ENCODE results near the gene GPR87. TPM values are rescaled to one million over a fixed set of nuclear protein-coding genes. Genes with fewer than 3 reads are reported as not detected.
A peak's percentile ranks its signal among the peaks of the same experiment; 100 is the strongest.

The GPR87 gene, protein sequence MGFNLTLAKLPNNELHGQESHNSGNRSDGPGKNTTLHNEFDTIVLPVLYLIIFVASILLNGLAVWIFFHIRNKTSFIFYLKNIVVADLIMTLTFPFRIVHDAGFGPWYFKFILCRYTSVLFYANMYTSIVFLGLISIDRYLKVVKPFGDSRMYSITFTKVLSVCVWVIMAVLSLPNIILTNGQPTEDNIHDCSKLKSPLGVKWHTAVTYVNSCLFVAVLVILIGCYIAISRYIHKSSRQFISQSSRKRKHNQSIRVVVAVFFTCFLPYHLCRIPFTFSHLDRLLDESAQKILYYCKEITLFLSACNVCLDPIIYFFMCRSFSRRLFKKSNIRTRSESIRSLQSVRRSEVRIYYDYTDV
- not detected for polyA plus RNA-seq (ENCODE audit: insufficient read depth in 1 of 5, insufficient read length in 5 of 5, low replicate concordance in 1 of 5)
- long read RNA-seq, donor 1: 0 reads
- long read RNA-seq, donor 2: 0 reads
- long read RNA-seq, donor 3: 0 reads
- long read RNA-seq, donor 4: 0 reads
- long read RNA-seq, donor 5: 0 reads
- long read RNA-seq, donor 6: 0 reads
- long read RNA-seq, donor 7: 0 reads
- long read RNA-seq, donor 8: 0 reads

DNA sequence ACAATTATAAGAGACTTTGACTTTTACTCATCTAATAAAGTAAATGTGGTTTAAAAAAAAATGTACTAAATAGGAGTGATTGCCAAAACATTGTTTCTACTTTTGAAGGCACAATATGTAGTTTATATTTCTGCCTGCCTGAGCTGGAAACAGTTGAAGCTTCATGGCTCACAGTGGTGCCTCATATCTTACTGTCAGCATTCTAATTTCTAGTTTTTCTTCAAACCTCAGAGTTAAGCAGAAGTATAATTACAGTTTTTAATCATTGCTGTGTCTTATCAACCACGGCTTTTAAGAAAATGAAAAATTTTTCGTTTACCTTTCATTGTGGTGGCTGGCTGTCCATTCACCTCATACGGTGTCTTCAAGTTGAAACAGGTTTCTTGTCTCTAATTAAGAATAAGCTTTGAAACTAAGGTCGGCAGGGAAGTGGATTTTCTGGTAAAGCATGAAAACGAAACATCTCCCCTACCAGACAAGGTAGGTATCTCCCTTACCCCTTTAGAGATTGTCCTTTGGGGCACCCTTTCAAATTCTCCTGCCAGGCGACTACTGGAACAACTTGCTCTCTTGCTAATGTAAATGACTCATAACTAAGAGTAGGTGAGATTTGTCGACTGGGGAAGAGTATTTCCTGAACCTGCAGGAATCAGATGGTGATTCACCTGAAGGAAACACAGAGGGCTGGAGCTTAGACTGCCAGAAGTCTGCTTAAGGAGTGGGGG lies at the start of gene GPR87:
TSS of gene GPR87 (minus strand) at position 554 of the 725 bp plus-strand sequence. CDS start 16,720 bp downstream, outside the sequence.
- no peak for DNase-seq

DNA sequence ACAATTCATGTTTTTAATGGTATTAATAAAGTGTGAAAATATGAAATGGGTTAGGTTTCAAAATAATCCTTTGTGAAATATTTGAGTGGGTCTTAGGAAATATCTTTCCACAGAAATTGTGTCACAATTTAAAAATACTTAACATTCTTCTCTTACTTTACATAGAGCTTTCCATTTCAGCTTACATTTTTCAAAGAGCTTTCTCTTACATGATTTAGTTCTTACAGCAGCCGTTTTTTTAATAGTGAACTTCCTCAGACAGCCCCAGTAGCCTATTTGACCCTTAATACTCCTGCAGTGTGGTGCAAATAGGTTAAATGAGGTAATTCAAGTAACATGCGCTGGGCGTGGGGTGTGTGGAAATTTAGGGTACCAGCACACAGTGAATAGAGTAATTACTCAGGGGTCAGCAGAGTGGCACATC lies 46.1 kb upstream of the GPR87 start:
- peak in 1 of 2 donors; percentile 14 for DNase-seq

DNA sequence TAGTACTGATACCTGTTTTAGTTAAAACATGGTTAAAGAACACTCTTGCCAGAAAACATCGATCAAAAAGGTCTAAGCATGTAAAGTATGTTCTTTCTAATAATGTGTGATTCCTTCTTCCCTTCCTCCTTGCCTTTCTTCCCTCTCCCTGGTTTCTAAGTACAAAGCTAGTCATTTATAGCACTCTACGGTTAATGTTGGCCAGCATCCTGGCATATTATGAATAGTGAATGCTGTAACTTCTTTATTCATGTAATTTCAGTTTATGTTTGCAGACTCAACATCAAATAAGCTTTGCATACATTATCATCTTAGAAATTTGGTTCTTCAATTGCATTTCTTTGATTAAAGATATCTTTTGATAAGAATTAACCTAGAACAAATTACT lies 40.8 kb upstream of the GPR87 start:
- DNase-seq: no peak

DNA sequence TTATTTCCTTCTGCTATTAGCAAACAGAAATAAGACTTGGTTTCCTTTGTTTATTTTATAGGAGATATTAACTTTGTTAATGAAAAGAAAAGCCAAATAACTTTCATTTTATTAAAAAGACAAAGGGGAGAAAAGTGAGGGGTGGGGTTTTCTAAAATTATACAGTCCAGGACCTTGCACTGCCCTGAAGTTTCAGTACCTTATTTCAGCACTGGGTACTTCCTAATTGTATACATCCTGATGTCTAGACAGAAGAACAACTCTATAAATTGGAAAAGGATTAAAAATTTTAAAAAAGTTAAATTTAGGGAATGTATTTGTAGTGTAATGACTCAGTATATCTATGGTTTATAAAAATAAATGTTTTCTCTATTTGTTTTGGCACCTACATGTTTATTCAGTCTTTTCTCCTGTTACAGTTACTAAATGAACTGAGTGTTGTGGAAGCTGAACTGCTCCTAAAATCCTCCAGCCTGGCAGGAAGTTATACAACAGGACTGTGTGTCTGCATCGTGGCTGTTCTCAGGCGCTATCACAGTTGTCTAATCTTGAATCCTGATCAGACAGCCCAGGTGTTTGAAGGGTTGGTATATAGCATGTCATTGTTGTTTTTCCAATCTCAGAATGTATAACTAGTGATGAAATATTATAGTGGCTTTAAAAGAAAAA lies 40.3 kb upstream of the GPR87 start:
- DNase-seq: no peak

DNA sequence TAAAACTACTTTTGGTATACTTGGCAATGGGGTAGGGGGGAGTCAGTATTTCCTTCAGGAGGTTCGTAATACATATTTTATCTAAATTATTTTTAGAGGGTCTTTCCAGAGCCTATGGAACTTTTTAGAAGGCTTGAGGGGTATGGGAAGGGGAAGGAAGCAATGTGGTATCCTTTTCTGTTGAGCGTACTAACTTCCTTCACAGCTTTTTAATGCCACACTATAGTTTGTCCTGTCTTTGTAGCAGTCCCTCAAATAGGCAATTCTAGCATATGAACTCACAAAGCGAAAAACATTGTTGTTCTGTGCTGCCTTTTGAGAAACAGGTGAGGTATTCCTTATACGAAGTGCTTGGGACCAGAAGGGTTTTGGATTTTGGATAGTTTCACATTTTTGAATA lies 35.0 kb upstream of the GPR87 start:
- no peak for DNase-seq

DNA sequence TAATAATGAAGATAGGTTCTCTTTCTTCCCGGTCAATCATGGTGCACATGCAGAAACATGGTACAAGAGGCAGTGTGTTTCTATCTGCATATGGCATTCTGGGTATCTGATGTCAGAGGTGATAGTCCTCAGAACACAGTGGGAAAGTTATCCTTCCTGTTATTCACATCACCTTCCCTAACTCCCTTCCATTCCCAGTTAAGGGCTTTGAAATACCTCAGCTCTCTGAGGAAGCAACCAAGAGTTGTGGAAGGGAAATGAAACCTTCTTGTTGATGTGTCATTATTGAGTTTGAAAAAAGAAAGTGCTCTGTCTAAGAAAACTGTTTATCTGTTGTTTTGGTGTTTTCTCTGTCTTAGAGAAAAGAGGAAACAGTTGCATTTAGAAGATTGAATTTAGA lies 34.6 kb upstream of the GPR87 start:
- DNase-seq: no peak

DNA sequence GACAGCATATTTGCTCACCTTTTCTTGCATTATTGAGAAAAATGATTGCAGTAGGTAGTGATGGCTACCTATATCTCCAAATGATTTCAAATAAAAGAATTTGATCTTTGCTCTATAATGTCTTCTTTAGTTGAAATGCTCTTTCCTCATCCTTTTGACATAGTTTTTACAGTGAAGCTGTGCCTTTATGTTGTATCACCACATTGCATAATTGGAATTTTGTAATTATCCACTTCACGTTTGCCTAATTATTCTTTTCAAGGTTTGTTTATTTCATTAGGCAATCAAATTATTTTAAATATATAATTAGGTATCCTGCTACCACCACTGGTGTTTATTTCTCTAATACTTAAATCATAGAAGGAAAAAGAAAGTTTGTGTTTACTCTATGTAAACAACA lies 34.0 kb upstream of the GPR87 start:
- DNase-seq: no peak

DNA sequence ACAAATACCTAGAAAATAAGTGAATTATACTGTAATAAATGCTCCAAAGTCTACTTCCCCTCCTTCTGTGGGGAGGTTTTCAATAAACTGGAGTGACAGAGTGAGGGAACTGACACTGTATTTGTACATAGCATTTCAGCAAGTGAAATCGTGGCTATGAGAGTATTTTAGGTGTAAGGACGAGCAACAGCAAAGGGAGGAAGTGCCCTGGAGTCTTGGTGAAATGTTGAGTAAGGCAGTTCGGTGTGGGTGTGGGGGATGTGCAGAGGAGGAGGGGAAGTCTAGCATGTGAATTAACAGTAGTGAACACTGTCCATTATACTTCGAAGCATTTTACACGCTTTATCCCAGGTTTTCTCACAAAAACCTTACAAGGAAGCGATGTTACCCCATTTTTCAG lies 30.8 kb upstream of the GPR87 start:
- no peak for DNase-seq

DNA sequence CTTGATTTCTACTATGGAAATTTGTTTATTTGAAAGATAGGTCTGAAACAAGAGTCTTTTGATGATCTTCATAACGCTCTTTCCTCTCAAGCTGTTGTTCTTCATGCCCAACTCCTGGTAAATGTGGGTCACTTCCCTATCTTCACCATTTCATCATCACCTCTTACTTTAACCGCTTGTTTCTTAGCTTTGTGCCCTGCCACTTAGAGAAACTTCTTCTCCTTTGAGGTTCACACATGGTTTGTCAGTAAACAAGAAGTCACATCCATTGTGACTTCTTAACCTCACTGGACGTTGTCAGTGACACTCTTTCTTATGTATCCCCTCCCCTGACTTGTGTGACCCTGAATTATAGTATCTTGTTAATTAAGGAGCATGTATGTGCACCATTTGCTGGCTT lies 29.7 kb upstream of the GPR87 start:
- DNase-seq: no peak

DNA sequence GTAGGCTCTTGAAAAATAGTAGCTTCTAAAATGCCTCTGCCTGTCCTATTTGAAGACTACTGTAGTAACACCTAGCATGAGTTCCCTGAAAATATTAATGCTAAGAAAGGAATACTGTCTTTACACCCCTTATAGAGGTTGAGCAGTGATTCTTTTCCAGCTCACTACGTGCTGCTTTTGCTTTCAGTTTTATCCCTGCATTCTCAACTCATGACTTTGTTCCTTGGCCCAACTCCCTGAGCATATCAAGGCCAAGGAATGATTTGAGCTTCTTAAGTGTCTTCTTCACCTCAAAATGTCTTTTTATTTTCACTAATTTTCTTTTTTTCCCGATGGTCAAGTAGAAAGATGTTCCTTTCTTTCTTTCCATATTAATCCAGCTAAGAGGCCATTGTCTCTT lies 29.2 kb upstream of the GPR87 start:
- DNase-seq: peak in 1 of 2 donors; percentile 22

DNA sequence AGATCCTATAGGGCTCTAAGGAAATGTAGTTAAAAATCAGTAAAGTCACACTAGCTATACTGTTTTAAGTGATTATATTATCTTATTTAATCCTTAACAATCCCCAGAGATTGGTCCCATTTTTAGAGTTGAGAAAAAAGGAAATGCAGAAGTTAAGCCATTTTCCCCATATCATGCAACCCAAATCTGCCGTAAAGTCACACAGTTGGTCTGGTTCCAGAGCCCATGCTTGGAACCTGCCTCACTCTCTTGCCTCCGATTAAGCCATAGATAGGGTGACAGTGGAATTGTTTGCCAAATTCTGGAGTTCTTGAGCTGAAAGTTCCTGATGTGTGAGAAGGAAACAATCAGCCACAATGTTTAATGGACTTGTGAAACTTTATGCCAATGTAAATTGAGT lies 15.1 kb upstream of the GPR87 start:
- DNase-seq: no peak

DNA sequence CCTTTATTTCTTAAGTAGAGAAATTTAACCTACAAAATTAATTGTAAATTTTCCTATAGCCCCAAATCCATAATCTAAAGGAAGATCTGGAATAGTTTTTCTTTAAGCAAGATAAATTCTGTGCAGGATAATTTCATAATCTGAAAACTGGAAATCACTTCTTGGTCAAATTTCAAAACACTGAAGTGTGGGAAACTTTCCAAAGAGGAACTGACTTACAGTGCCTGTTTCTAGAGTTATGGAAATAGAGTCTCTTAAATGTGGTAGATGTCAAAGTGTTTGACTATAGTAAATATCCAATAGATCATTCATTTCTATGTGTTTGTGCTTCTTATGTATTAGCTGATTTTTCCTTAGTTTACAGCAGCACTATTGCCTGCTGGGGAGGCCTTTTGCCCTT lies 14.3 kb upstream of the GPR87 start:
- DNase-seq: peak; percentile 19 to 27

DNA sequence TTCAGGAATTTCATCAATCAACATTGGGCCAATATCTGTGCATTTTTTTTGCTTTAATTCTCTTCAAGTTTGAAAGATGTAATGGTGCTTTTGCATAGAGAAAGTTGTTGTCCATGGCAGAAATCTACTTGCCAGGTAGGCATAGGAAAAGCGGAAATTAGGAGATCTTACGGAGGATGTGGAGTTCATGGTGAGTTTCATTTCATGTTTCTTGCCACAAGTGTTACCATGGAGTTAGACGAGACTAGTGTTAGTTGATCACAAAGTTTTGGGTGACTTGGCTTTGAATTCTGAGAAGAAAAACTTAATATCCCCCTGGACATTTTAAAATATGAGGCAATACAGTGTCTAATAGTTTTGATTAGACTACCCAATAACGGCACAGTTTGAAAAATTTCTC lies 13.8 kb upstream of the GPR87 start:
- DNase-seq: no peak

DNA sequence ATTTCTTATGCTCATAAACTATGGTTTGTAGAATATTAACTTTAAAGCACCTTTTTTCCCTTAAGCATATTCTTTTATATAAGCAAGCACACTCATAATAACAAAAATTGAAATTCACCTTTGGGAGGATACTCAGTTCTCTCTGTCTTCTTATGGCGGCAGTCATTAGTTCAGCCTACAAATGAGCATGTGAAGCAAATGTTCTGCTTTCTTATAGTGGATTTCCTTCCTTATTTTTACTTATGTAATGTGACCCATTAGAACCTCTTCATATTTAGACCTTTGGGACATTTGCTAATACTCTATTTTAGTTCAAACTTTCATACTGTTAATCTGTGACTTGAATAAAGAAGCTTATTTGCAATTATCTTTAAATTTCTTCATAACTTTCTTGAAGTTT lies 12.7 kb upstream of the GPR87 start, which contains the start of gene P2RY13:
TSS of gene P2RY13 (minus strand) at position 187 of the 400 bp plus-strand sequence. CDS start at position 166, 21 bp downstream.
- DNase-seq: no peak

DNA sequence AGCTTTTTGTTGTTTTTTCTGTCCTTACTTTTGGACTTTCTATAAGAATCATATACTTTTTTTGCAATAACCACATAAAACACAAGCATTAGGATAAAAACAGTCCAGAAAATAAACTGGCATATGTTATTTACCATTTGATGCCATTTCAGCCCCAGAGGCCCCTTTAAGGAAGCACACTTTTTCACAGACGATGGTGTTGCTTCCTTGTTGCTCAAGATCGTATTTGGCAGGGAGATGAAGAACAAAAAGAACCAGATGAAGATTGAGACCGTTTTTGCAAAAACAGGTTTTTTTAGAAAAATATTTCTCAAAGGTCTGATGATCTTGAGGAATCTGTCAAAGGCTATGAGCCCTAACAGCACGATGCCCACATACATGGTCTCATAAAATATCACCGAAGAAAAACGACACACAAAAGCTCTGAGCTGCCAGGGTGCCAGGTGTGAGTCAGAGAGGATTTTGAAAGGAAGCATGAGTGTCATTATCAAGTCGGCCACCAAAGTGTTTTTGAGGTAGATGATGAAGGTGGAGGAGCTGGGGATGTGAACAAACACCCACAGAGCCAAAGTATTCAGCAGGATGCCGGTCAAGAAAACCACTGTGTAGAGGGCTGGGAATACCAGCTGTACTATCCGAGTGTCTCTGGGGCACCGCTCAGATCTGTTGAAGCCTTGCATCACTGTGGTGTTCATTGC lies 11.8 kb upstream of the GPR87 start:
- DNase-seq: no peak

DNA sequence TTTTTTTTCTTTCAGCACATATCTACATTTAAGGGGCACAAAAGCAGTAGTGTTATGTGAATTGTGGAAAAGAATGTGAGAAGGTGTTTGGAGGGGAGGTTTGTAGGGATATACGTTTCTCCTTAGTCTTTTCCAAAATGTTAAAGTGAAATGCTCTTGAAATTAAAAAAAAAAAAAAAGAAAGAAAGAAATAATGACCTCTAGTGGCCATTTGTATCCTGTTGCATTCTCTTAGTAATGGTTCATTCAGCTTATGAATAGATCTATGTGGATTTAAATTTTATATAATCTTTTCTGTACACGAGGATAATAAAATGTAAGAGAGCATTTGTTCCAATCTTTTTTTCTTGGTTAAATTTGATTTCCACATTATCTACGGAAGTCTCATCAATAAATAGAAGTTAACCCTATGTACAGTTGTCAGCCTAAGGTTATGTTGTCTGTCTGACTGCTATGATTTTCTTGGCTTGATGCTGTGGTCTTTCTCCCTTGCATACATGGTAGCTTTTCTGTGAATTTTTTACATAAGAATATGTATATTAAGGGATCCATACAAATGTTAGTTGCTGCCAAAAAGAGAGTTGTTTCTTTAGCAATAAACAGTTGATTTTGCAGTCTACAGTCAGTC lies 11.1 kb upstream of the GPR87 start:
- DNase-seq: no peak

DNA sequence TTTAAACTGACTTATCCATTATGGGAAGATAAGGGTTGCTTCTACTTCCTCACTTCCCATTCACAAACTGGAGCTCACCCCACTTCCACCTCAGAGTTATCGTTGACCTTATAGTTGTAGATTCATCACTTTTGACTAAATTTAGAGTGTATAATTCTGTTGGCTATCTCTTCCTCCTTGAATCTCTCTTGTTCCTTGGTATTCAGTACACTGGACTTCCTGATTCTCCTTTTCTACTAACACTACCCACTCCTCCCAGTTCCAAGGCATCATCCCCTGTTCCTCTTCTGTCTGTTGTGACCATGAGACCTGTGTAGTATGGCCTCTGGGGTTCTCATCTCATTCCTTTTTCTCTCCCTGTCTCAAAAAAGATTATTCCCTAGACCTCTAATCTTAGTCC lies 5.9 kb upstream of the GPR87 start:
- no peak for DNase-seq

DNA sequence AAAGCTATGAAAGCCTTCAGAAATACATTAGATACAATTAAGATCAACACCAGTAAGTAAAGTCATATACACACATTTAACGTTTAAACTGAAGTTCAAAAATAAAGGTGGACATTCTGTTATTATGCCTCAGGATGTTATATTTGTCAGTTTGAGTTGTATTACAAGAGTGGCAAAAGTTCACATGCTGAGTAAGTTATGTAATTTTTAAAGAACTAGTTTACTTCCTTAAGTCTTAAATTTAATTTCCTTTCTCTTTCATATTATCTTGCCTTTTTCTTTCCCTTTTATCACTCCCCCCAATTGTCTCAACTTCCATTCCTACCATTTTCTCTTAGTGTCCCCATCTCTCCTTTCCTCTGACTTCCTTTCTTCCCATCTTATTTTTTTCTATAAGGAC lies 4.9 kb upstream of the GPR87 start:
- no peak for DNase-seq

DNA sequence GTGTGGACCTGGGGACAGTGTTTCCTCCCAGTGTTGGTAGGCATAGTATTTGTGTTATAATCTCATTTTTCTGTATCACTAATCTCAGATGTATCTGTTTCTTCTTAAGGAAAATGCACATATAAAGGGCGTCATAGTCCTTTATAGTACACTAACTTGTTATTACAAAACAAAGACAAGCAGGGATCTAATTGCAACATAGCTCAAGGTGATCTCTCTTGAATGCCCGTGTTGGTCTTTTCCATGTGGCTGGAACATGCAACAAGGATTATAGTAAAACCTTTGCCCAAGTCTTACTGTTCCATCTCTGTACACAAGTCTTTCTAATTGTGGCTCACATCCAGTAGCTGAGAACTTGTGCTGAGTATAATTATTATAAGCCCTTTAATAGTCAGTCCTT lies 3.5 kb upstream of the GPR87 start:
- DNase-seq: no peak

DNA sequence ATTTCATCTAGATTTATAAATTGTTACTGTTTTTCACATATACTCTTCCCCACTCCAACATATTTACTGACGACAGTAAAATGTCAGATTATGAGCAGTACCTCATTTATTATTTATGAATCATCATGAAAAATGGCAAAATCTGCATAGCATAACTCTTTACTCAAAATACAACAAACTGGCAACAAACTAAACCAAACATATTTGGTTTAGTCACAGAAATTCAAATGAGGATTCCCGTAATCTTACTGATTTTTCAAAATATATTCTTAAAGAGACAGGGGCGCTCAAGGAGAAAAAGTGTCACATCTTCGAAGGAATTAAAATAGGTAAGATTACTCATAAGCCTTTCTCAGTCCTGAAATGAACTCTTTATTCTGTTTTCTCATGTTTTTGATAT lies 3.0 kb upstream of the GPR87 start:
- DNase-seq: no peak

DNA sequence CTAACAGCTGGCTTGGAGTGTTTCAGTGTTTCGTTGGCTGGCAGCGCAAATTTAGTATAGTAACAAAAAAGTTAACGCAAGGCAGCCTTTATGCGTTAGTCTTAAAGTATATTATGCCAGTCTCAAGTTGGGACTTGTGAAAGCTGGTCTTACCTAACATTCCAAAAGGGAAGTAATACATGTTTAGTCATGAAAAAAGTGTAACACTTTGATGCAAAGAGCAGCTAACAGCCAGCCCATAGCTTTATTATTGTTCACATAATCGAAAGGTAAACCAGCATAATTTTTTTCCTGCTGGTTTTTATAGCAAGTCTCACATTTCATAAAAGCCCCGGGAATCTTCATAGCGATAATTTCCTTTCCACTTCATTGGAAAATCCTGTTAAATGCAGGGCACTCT lies 2.4 kb upstream of the GPR87 start:
- DNase-seq: no peak

Measured in right lung (tissue), 10 donors.